Measurements from ENCODE around the gene NR0B1. TPM values are rescaled to one million over a fixed set of nuclear protein-coding genes. Genes with fewer than 3 reads are reported as not detected.

Gene NR0B1, protein sequence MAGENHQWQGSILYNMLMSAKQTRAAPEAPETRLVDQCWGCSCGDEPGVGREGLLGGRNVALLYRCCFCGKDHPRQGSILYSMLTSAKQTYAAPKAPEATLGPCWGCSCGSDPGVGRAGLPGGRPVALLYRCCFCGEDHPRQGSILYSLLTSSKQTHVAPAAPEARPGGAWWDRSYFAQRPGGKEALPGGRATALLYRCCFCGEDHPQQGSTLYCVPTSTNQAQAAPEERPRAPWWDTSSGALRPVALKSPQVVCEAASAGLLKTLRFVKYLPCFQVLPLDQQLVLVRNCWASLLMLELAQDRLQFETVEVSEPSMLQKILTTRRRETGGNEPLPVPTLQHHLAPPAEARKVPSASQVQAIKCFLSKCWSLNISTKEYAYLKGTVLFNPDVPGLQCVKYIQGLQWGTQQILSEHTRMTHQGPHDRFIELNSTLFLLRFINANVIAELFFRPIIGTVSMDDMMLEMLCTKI
- total RNA-seq (2022; extraction: Qiagen RNA extraction; ENCODE audit: low read depth): 31.1 to 49.4 TPM (median 34.6 TPM) in 5 replicates

DNA sequence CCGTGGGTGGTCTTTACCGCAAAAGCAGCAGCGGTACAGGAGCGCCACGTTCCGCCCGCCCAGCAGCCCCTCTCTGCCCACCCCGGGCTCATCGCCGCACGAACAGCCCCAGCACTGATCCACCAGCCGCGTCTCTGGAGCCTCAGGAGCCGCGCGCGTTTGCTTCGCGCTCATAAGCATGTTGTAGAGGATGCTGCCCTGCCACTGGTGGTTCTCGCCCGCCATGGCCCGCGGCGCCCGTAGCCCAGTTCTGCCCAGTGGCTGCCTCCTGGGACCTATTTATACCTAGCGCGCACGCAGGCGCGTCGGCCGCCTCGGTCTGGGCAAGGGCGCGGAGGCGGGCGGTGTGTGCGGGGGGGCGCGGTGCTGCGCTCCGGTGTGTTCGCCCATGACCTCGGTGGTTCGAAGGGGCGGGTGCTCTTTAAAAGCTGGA, at the start of gene NR0B1:
TSS of gene NR0B1 (minus strand) at position 252 of the 433 bp plus-strand sequence. CDS start at position 225, 27 bp downstream.

Other genes starting within 250 kb of the NR0B1 start
- not detected in 5 replicates for gene MAGEB2, start 93.8 kb downstream of the NR0B1 start, total RNA-seq (2022; extraction: Qiagen RNA extraction; ENCODE audit: low read depth)
- gene MAGEB3, start 78.7 kb downstream of the NR0B1 start, total RNA-seq (2022; extraction: Qiagen RNA extraction; ENCODE audit: low read depth): not detected in 5 replicates
- not detected in 5 replicates for gene MAGEB4, start 67.4 kb downstream of the NR0B1 start, total RNA-seq (2022; extraction: Qiagen RNA extraction; ENCODE audit: low read depth)
- not detected in 5 replicates for gene MAGEB1, start 62.2 kb downstream of the NR0B1 start, total RNA-seq (2022; extraction: Qiagen RNA extraction; ENCODE audit: low read depth)

Measured in A549 treated with DMSO at 1 μM for 4 hours (cell line).